Melanocyte of skin (primary cell): Measurements from ENCODE around the gene ANKRD27. TPM values are rescaled to one million over a fixed set of nuclear protein-coding genes. Genes with fewer than 3 reads are reported as not detected.

Source experiments
- small RNA-seq, 2 donors: library from RNA; depleted of rRNA; stranded (forward); fragments of <200 nt; gene quantifications; one replicate each; pipeline ENCODE3, GENCODE V24; 2012
- total RNA-seq, 2 donors: library from RNA; depleted of rRNA; stranded (reverse); fragments of >200 nt; gene quantifications; 2 replicates each; pipeline ENCODE4 v1.2.3, GENCODE V29; 2012

The ANKRD27 gene
- 10 to 100 TPM; 25.5 to 34.6 TPM for total RNA-seq

GRCh38 chr19:32674931-32675719, at the start of gene ANKRD27:
Gene ANKRD27 (minus strand): TSS chr19:32675180. CDS start chr19:32659015, 16,165 bp downstream.

GRCh38 chr19:32719611-32720059, 44.7 kb upstream of the ANKRD27 start, which contains the start of gene TDRD12:
Gene TDRD12 (plus strand): TSS chr19:32719767. CDS start chr19:32720073, 306 bp downstream.

GRCh38 chr19:32691291-32691951, 16.4 kb upstream of the ANKRD27 start, which contains the start of gene NUDT19:
Gene NUDT19 (plus strand): TSS chr19:32691821. CDS start chr19:32691961, 140 bp downstream.

DNA sequence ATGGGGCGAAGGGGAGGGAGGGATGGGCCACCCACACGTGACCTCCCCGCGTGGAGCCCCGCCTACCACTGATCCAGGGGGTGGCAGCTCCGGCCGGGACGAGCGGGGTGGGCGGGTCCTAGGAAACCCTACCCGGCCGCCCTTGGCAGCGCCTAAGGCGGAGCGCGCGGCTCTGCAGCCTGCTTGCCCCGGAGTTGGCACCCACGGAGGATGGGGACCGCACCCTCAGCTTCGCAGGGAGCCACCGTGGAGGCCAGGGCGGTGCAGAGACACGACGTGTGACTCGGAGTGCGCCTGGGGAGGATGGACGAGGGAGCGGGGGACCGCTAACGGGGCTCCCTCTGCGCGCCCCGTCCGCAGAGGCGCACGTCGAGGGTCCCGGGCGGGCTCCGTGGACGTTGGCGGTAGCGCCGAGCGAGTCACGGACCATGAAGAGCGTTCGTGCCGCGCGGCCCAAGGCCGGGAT, 773 bp upstream of the ANKRD27 start, which contains the start of gene RGS9BP:
Gene RGS9BP, plus strand, starts transcription at position 129 of the 466 bp plus-strand sequence. CDS start 416 bp downstream, outside the sequence.

GRCh38 chr19:32580901-32581704, 93.9 kb downstream of the ANKRD27 start, which contains the start of gene PDCD5:
Gene PDCD5 (plus strand): TSS chr19:32581190. CDS start chr19:32581262, 72 bp downstream.

Small RNA genes within 50 kb of the gene (small RNA-seq; reads per million reads assigned to genes)
- 0 reads per million in 2 donors for gene RN7SL789P
- 0.21 to 0.52 reads per million in 2 donors for gene SNORA68B

Other genes with a start within 250 kb of the ANKRD27 start
- gene PDCD5, start 94.0 kb downstream of the ANKRD27 start, total RNA-seq: 10 to 100 TPM; 77.8 to 93.6 TPM
- gene RGS9BP, start 668 bp upstream of the ANKRD27 start, total RNA-seq: under 1 TPM; under 0.01 to 0.34 TPM
- 10 to 100 TPM; 13.0 to 13.1 TPM for gene NUDT19, start 16.6 kb upstream of the ANKRD27 start, total RNA-seq
- under 1 TPM in 1 of 2 donors, not detected in 1; under 0.01 TPM for gene TDRD12, start 44.6 kb upstream of the ANKRD27 start, total RNA-seq
- gene SLC7A9, start 194.6 kb upstream of the ANKRD27 start, total RNA-seq: not detected